PC-9 (cell line): ENCODE measurements around the gene EPSTI1. TPM values are rescaled to one million over a fixed set of nuclear protein-coding genes. Genes with fewer than 3 reads are reported as not detected.

Experiments used
- BruUV-seq: library from RNA; stranded (reverse); fragments of 400-500 nt; replicated peaks from 2 replicates; lab custom pipeline; 2021; lab: Mats Ljungman, UMichigan
- CTCF ChIA-PET: fragments of 300-600 bp; sonication (Branson Sonifier 250); formaldehyde crosslinking; loops from one replicate; lab custom pipeline; 2022; ENCODE audit warnings: antibody characterized with exemption; lab: Charles Lee
- POLR2A ChIA-PET: fragments of 300-600 bp; sonication (Branson Sonifier 250); formaldehyde crosslinking; loops from one replicate; lab custom pipeline; 2022; ENCODE audit warnings: antibody characterized with exemption; ENCODE audit not compliant: unreplicated experiment; lab: Charles Lee
- DNase-seq, 2 experiments: peaks; one replicate each; pipeline versions ENCODE4 v3.0.0 to v3.0.0-alpha.2; 2015 to 2022; ENCODE audit warnings: mixed read lengths in 1 of 2
- H2AFZ ChIP-seq: fragments of 200-600 bp; sonication (generic); 2 replicates; pipeline ENCODE4 v1.8.1; 2017; ENCODE audit warnings: antibody characterized with exemption
- H3F3A ChIP-seq: fragments of 200-600 bp; sonication (generic); 2 replicates; pipeline ENCODE4 v1.8.1; 2017; ENCODE audit warnings: antibody characterized with exemption, mild to moderate bottlenecking, low read depth; ENCODE audit not compliant: insufficient read depth
- H3K27ac ChIP-seq: fragments of 200-600 bp; sonication (generic); 2 replicates; pipeline ENCODE4 v1.6.1; 2016; ENCODE audit warnings: mixed run types
- H3K27me3 ChIP-seq: fragments of 200-600 bp; sonication (generic); 2 replicates; pipeline ENCODE4 v1.6.1; 2016; ENCODE audit warnings: low read depth, mixed run types; ENCODE audit not compliant: insufficient read depth
- H3K36me3 ChIP-seq: fragments of 200-600 bp; sonication (generic); 2 replicates; pipeline ENCODE4 v1.6.1; 2016; ENCODE audit warnings: low read depth, mixed run types
- H3K4me1 ChIP-seq: fragments of 200-600 bp; sonication (generic); replicated peaks from 2 replicates; pipeline ENCODE4 v1.6.1; 2016; ENCODE audit warnings: mixed run types; ENCODE audit not compliant: insufficient read depth
- H3K4me2 ChIP-seq: fragments of 200-600 bp; sonication (generic); 2 replicates; pipeline ENCODE4 v1.6.1; 2017; ENCODE audit warnings: mixed run types
- H3K4me3 ChIP-seq: fragments of 200-600 bp; sonication (generic); 2 replicates; pipeline ENCODE4 v1.6.1; 2016; ENCODE audit warnings: mixed run types
- H3K79me2 ChIP-seq: fragments of 200-600 bp; sonication (generic); 2 replicates; pipeline ENCODE4 v1.6.1; 2017; ENCODE audit warnings: low read depth, mixed run types
- H3K9me2 ChIP-seq: fragments of 200-600 bp; sonication (generic); 2 replicates; pipeline ENCODE4 v1.8.1; 2017; ENCODE audit warnings: mild to moderate bottlenecking; ENCODE audit not compliant: insufficient read depth
- H3K9me3 ChIP-seq: fragments of 200-600 bp; sonication (generic); 2 replicates; pipeline ENCODE4 v1.8.1; 2016; ENCODE audit warnings: low read depth; ENCODE audit not compliant: insufficient read depth
- H4K20me1 ChIP-seq: fragments of 200-600 bp; sonication (generic); 2 replicates; pipeline ENCODE4 v1.8.1; 2017; ENCODE audit not compliant: insufficient read depth
- CTCF ChIP-seq: fragments of 200-600 bp; sonication (generic); conservative IDR thresholded peaks from 2 replicates; pipeline ENCODE4 v1.6.1; 2017; ENCODE audit warnings: mixed run types, antibody characterized with exemption, mild to moderate bottlenecking, moderate library complexity
- EZH2 ChIP-seq: fragments of 200-600 bp; sonication (generic); IDR thresholded peaks from 2 replicates; pipeline ENCODE4 v1.8.0; 2017; ENCODE audit warnings: antibody characterized with exemption, low read depth
- intact Hi-C: fragments of 100-400 bp; cut with micrococcal nuclease; formaldehyde crosslinking; loops from one replicate; pipeline ENCODE4 v1.10.0; 2022; ENCODE audit not compliant: unreplicated experiment
- total RNA-seq: library from RNA; stranded (reverse); gene quantifications from 2 replicates; pipeline ENCODE4 v1.2.3, GENCODE V29; 2021

The EPSTI1 gene
- total RNA-seq, 1 experiment from 2014 or later = 3.4 TPM

DNA sequence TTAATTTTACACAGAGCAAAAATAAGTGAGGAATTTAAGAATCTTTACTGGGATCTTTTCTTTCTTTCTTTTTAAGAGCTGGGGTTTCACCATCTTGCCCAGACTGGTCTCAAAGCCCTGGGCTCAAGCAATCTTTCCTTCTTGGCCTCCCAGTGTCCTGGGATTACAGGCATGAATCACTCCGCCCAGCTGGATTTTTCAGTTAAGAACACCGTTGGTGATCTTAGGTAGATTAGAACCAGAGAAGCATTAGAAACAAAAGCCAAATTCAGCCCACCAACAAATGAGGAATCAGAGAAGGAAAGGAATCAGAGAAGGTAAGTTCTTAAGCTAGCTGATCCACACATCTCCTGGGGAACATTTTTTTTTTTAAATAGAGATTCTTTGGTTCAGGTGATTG is 34.2 kb downstream of the EPSTI1 start:
- Histone ChIP-seq H3K79me2 (no peaks in the 10 kb centered on the region), H3K4me2 (no peak overlapping the region), H3K9me2 (no peaks in the 10 kb centered on the region), H4K20me1 (no peaks in the 10 kb centered on the region), H3K27ac (no peak overlapping the region), H3K36me3 (no peaks in the 10 kb centered on the region), H3K4me3 (no peak overlapping the region), H2AFZ (no peak overlapping the region), H3F3A (no peaks in the 10 kb centered on the region), H3K27me3 (no peaks in the 10 kb centered on the region), H3K9me3 (no peaks in the 10 kb centered on the region), H3K4me1 (no peaks in the 10 kb centered on the region)
- ChIA-PET POLR2A (no interaction called here), CTCF (no interaction called here)
- intact Hi-C loops = no loop called here
- no peak for DNase-seq
- BruUV-seq = no TSS peak
- no peak for TF ChIP-seq EZH2
- TF ChIP-seq CTCF = no peak

GRCh38 chr13:42950181-42950580 is 41.9 kb downstream of the EPSTI1 start:
- Histone ChIP-seq H2AFZ (no peak overlapping the region), H3K9me2 (no peaks in the 10 kb centered on the region), H4K20me1 (no peaks in the 10 kb centered on the region), H3K4me3 (no peak overlapping the region), H3K79me2 (no peaks in the 10 kb centered on the region), H3K36me3 (no peaks in the 10 kb centered on the region), H3K27ac (no peak overlapping the region), H3K9me3 (no peaks in the 10 kb centered on the region), H3K4me2 (no peak overlapping the region), H3K27me3 (no peaks in the 10 kb centered on the region), H3F3A (no peaks in the 10 kb centered on the region), H3K4me1 (no peaks in the 10 kb centered on the region)
- no peak for TF ChIP-seq CTCF
- TF ChIP-seq EZH2 = no peak
- intact Hi-C loops = no loop called here
- POLR2A ChIA-PET = no interaction called here
- DNase-seq = no peak
- no TSS peak for BruUV-seq
- CTCF ChIA-PET = no interaction called here

DNA sequence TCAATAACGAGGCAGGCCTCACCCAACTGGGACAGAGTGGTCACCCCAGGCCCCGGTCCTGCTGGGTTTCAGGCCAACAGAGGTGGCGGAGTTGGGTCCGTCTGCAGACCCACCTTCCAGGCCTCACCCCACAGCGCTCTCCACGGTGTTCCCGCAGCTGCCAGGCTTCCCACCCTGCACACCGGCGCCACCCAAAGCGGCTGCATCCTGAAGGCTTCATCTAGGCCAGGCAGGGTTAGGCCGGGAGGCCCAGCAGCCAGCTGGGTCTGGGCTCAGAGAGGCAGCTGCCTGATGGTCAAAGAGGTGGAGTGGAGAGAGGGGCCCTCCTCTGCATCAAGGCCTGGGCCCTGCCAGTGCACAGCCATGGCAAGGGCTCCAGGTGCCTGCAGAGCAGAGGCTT is 44.1 kb downstream of the EPSTI1 start:
- Histone ChIP-seq H3K9me3 (no peaks in the 10 kb centered on the region), H3K27ac (no peak overlapping the region), H3K79me2 (no peaks in the 10 kb centered on the region), H3K4me3 (no peak overlapping the region), H3F3A (no peaks in the 10 kb centered on the region), H3K4me2 (no peak overlapping the region), H2AFZ (no peak overlapping the region), H3K4me1 (no peaks in the 10 kb centered on the region), H4K20me1 (no peaks in the 10 kb centered on the region), H3K9me2 (no peaks in the 10 kb centered on the region), H3K27me3 (no peaks in the 10 kb centered on the region), H3K36me3 (no peaks in the 10 kb centered on the region)
- BruUV-seq = no TSS peak
- intact Hi-C loops = no loop called here
- no peak for DNase-seq
- ChIA-PET POLR2A (no interaction called here), CTCF (no interaction called here)
- TF ChIP-seq CTCF (no peak), EZH2 (no peak)
